NCI-H345 treated with DMSO at 0.1 percent for 48 hours (cell line): ENCODE results near the gene PLEK2.
"Not testable (repeated sequence)": the region's sequence is repeated elsewhere in the genome, so short reads cannot be mapped to it uniquely, and the experiment has no call there.

Source experiments
- DNase-seq: peaks from one replicate; lab custom pipeline; 2025; ENCODE audit not compliant: unreplicated experiment; lab: John Stamatoyannopoulos, UW

PLEK2 gene

GRCh38 chr14:67429510-67430205 lies 17.7 kb upstream of the PLEK2 start:
- DNase-seq = no peak

- no peak for DNase-seq
These were observed 16.6 kb upstream of the PLEK2 start for GRCh38 chr14:67428501-67429031.

DNA sequence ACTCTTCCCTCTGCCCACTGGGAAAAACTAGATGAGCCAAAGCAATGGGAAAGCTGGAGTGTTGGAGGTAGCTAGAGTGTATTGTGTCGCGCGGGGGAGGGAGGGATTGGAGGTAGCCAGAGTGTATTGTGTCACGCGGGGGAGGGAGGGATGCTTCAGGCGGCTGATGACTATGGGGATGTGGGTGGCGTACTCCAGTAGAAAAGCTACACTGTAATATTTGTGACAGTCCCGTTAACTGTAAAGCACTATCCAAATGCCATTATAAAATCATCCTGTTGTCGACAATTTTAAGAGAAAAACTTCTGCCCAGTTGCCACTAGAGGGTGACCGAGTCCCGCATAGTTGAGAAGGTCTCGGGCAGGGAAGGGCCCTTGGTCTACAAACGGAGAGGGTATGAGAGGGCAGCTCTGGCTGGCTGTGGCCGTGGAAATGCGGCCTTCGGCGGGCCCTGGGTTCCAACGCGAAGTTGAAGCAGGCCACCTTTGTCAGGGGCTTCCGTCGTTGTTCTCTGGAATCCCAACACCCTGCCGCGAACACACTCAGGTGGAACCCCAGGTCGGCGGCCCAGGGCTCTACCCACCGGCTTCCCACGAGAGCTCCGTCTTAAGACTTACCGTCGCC lies 15.1 kb upstream of the PLEK2 start:
- DNase-seq = peak; percentile 76

DNA sequence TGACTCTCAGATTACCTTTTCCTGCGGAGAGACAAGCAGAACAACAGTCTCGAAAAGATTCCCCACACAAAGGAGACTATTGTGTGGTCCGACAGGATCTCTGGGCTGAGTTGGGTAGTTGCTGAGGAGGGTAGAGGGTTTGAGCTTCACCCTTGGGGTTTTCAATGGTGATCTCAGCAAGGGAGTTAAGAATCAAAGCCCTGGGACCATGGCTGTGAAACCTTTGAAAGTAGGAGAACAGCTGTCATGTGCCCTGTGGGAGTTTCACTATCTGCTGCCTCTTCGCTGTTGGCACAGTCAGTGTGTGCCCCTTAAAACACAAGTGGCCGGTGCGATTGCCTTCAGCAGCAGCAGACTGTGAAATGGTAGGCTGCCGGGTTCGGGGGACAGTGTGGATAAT lies 14.2 kb upstream of the PLEK2 start:
- no peak for DNase-seq

- DNase-seq = no peak
These were observed 13.6 kb upstream of the PLEK2 start for GRCh38 chr14:67425608-67426007.

DNA sequence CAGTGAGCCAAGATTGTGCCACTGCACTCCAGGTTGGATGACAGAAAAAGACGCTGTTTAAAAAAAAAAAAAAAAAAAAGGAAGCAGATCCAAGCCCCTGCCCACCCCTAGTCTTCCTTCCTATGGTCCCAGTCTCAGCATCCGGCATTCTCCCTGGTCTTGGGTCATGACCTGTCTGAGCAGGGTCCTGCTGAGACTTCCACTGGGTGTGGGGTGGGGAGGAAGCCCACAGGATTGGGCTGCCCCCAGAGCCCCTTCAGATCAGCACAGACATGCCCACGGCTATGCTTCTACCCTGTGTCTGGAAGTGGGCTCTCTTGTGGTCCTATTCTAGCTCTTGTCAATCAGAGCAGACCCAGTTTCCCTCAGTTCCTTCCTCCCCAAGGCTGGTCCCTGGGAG lies 12.6 kb upstream of the PLEK2 start:
- no peak for DNase-seq

DNA sequence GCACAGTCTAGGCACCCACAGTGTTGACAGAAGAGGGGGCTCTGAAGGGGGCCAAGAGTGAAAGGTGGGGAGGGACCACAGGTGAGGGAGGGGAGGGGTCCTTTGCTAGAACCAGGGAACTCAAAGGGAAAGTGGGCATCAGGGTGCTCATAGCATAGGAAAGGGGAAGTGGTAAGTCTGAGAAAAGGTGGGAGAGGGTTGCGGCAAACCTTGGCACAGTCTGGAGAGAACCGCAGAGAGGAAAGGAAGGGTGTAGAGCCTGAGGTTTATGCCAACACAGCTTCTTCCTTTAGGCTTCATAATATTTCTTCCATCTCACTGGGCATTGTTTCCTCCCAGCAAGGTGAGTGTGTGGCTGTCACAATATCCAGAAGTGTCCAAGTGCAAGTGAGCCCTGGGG lies 11.5 kb upstream of the PLEK2 start:
- no peak for DNase-seq

DNA sequence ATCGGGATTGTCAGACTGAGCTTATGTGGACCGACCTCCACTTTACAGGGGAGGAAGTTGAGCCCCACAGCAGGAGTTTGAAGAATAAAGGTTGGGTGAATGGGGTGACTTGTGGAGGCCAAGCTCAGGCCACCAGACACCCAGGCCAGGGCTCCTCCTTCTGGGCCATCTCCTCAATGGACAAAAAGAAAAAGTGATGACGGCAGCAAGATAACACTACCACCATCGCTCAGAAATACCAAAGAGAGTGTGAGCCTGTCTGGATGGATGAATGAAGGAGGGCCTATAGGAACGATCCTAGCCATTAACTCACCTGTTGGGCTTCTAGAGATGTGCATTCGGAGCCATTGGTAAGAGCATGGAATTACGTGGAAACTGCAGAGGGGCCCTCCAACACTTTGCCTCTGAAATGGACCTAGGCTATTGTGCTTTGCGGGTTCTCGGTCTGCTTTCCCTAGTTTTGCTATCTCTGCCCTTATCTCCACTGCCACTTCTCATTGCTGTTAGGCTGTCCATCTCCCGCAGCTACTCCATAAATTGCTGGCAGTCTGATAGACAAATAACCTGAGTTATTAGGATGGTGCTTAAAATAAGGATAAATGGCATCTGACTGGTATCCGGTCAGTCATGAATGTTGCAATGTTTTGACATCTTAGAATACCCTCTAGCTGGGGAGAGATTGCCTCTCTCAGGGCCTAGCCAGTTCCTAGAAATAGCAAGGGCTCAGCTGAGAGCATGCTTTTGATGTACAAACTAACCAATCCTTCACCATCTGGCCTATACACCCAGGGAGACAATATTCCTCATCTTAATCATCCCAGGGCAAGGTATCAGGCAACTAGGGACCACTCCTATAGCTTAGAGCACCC lies 9.6 kb upstream of the PLEK2 start:
- no peak for DNase-seq

- no peak for DNase-seq
These were observed 8.3 kb upstream of the PLEK2 start for GRCh38 chr14:67420102-67420739.

DNA sequence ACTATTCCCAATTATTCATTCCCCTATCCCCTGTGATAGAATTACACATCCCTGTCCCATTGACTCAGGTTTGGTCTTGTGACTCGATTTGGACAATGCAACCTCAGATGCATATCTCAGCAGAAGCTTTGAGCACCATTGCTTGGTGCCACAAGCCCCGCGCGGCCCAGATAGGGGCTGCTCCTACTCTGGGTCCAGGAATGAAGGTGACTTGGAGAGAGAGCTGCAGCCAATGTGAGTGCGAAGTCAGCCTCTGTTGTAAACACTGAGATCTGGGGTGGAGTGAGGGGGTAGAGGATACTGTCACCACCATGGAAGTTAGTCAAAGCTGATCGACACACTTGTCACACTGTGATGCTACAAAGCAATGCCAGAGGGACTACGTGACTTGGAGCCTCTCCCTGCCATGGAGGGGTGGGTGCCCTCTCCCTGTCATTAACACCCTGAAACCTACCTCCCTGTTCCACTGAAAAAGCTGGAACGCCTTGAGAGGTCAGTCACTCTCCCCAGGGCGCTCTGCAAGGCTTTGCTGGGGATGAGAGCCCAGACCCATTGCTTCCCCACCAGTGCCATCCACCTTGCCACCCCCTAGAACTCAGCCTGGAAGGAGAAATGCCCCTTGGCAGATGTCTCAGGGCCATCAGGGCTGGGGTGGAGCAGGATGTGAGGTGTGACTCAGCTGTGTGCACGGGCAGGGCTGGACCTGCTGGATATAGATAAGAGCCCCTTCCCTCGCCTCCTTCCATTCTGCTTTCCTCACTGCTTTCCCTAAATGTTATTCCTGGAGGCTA lies 6.6 kb upstream of the PLEK2 start:
- no peak for DNase-seq

DNA sequence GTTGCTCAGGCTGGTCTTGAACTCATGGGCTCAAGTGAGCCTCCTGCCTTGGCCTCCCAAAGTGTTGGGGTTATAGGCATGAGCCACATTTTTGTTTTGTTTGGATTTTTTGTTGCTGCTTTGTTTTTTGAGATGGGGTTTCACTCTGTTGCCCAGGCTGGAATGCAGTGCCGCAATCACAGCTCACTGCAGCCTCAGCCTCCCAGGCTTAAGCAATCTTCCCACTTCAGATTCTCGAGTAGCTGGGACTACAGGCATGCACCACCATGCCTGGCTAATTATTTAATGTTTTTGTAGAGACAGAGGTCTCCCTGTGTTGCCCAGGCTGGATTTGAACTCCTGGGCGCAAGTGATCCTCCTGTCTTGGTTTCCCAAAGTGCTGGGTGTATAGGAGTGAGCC lies 5.7 kb upstream of the PLEK2 start:
- no peak for DNase-seq

GRCh38 chr14:67416810-67417209 lies 4.8 kb upstream of the PLEK2 start:
- DNase-seq = no peak

- DNase-seq = no peak
These were observed 4.1 kb upstream of the PLEK2 start for GRCh38 chr14:67416085-67416484.

GRCh38 chr14:67415610-67416009 lies 3.6 kb upstream of the PLEK2 start:
- not testable (repeated sequence) for DNase-seq

DNA sequence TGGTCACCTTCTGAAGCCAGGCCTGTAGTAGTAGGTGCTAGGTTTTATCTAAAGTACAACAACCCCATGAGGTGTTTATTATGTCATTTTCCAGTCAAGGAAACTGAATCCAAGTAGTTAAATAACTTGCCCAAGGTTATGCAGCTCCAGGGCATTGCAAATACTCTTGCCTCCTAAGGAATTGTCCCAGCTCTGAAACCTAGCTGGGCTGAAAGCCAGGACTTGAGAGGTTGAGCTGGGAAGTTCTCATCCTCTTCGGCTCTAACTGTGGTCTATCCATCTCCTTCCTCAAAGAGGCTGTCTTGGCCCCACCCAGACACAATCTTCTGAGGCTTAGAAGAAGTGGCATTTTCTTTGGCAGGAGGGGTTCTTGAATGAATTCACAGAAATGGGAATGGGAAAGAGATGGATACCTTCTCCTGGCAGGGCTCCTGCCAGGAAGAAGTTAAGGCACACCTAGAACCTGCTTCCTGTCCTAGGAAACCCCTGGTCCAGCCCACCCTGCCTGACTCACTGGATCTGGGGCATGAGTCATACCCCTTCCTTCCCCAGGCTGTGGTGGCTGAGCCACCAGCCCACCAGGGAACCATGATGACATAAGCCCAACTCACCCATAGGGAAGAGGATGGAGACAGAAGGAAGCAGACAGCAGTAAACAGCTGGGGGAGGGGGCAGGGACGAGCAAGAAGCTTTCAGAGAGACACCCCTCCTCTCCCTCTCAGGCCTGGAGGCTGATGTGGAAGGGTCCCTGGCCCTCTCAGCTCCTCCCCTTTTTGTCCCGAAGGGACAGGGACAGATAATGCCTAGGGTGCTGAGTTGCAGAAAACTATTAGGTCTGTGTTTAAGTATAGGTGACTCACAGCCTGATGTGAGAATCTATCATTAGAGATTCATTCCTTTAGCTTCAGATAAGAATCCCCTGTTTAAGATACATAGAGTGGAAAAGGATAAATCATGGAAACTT lies 2.1 kb upstream of the PLEK2 start:
- DNase-seq = no peak

DNA sequence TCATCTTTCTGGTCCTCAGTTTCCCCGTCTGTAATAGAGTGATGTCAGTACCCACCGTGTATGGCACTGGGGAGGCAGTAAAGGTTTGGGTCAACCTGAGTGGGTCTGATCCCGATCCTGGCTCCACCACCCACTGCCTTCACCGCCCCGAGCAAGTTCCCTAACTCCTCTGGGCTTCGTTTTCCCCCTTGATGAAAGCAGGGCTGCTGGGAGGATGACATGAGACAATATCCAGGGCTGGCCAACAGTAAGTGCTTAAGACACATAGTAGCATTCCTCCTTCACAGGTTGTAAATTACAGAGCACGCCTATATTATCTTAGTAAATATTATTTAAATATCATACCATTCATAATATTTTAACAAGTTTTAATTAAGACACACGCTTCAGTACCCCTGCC lies 595 bp downstream of the PLEK2 start:
- no peak for DNase-seq

DNA sequence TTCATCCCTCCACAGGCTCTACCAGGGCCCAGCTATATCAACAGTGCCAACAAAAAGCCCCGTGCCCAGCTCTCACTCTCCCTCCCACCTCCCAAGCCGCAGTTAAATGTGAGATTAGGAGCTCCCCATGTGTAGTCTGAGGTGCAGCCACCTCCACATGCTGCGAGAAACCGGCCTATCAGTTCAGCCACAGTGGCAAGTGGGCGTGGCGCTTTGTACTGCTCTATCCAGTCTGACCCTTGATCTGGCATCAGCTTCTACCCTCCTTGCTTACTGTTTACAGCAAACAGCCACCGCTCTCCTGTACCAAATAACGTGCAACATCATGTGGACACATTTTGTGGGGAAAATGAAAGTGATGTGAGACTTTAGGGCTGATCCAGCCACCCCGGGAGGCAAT lies 1.7 kb downstream of the PLEK2 start:
- no peak for DNase-seq

DNA sequence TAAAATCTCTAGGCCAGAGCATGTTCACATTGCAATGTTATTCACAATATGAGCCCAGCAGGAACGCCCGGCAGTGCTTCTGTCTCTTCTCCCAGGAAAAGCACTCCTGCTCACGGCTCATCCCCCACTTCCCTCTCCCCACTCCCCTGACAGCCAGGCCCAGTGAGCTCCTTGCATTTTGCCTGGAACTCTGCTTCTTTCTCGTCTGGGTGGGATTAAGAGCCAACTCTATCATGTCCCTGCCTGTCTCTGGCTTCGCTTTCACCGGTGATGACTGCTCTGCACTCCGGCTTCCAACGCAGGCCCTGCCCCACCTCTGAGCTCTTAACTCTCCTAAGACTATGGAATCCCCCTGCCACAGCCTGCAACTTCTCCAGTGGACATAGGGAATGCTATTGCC lies 2.5 kb downstream of the PLEK2 start:
- no peak for DNase-seq

- DNase-seq = not testable (repeated sequence)
These were observed 3.7 kb downstream of the PLEK2 start for GRCh38 chr14:67408122-67408801.
